GM23338 (cell line): ENCODE results near the gene OASL. TPM values are rescaled to one million over a fixed set of nuclear protein-coding genes. Genes with fewer than 3 reads are reported as not detected.

Experiments
- ATAC-seq: fragments of 200-7000 bp; cut with Tn5 transposase; 3 replicates; pipeline ENCODE4 v1.9.1; 2020
- DNase-seq: peaks from one replicate; pipeline ENCODE4 v3.0.0-alpha.2; 2015; ENCODE audit warnings: low spot score
- H2AFZ ChIP-seq: fragments of 200-600 bp; sonication (generic); 2 replicates; pipeline ENCODE4 v1.8.0; 2016; ENCODE audit warnings: antibody characterized with exemption, mild to moderate bottlenecking, moderate library complexity
- H3F3A ChIP-seq: fragments of 200-600 bp; sonication (generic); replicated peaks from 2 replicates; pipeline ENCODE4 v1.8.0; 2017; ENCODE audit warnings: antibody characterized with exemption, mixed run types, low read depth
- H3K27ac ChIP-seq: fragments of 200-600 bp; sonication (generic); 2 replicates; pipeline ENCODE4 v1.6.1; 2016; ENCODE audit warnings: low read depth
- H3K27me3 ChIP-seq: fragments of 200-600 bp; sonication (generic); 2 replicates; pipeline ENCODE4 v1.8.0; 2016; ENCODE audit warnings: mild to moderate bottlenecking, mixed run types, moderate library complexity; ENCODE audit not compliant: insufficient read depth
- H3K36me3 ChIP-seq: fragments of 200-600 bp; sonication (generic); 2 replicates; pipeline ENCODE4 v1.8.0; 2016; ENCODE audit warnings: mild to moderate bottlenecking; ENCODE audit not compliant: insufficient read depth
- H3K4me1 ChIP-seq: fragments of 200-600 bp; sonication (generic); 2 replicates; pipeline ENCODE4 v1.8.0; 2016; ENCODE audit warnings: mild to moderate bottlenecking, moderate library complexity; ENCODE audit not compliant: insufficient read depth
- H3K4me2 ChIP-seq: fragments of 200-600 bp; sonication (generic); 2 replicates; pipeline ENCODE4 v1.7.1; 2017; ENCODE audit warnings: mixed run types
- H3K4me3 ChIP-seq: fragments of 200-600 bp; sonication (generic); 2 replicates; pipeline ENCODE4 v1.6.1; 2016; ENCODE audit warnings: mixed run types
- H3K79me2 ChIP-seq: fragments of 200-600 bp; sonication (generic); replicated peaks from 2 replicates; pipeline ENCODE4 v1.8.0; 2017; ENCODE audit warnings: mild to moderate bottlenecking; ENCODE audit not compliant: insufficient read depth
- H3K9me2 ChIP-seq: fragments of 200-600 bp; sonication (generic); 2 replicates; pipeline ENCODE4 v1.8.0; 2017; ENCODE audit not compliant: insufficient read depth
- H4K20me1 ChIP-seq: fragments of 200-600 bp; sonication (generic); replicated peaks from 2 replicates; pipeline ENCODE4 v1.8.0; 2017; ENCODE audit warnings: mild to moderate bottlenecking; ENCODE audit not compliant: insufficient read depth
- H3K27ac Mint-ChIP-seq: 2 replicates; pipeline ENCODE4 v1.8.0; 2020; ENCODE audit warnings: inconsistent platforms, mild to moderate bottlenecking, moderate library complexity, mixed read lengths
- H3K27me3 Mint-ChIP-seq: 3 replicates; pipeline ENCODE4 v1.8.0; 2022; ENCODE audit warnings: low read depth, mild to moderate bottlenecking, moderate library complexity, mixed read lengths, inconsistent platforms; ENCODE audit not compliant: insufficient read depth, poor library complexity
- H3K36me3 Mint-ChIP-seq: 3 replicates; pipeline ENCODE4 v1.8.0; 2021; ENCODE audit warnings: low read depth, mild to moderate bottlenecking, inconsistent platforms, moderate library complexity, mixed read lengths
- H3K4me1 Mint-ChIP-seq: 3 replicates; pipeline ENCODE4 v1.8.0; 2020; ENCODE audit warnings: mild to moderate bottlenecking, inconsistent platforms, mixed read lengths
- H3K4me3 Mint-ChIP-seq: 3 replicates; pipeline ENCODE4 v1.8.0; 2021; ENCODE audit warnings: moderate library complexity, mild to moderate bottlenecking, inconsistent platforms, mixed read lengths
- H3K9me3 Mint-ChIP-seq: 3 replicates; pipeline ENCODE4 v1.8.0; 2020; ENCODE audit warnings: moderate library complexity, mild to moderate bottlenecking, inconsistent platforms, mixed read lengths
- CREB1 ChIP-seq: fragments of 250-450 bp; sonication (Bioruptor Pico); IDR thresholded peaks from 2 replicates; pipeline ENCODE4 v1.5.0; 2020; ENCODE audit warnings: low read depth, mild to moderate bottlenecking, moderate library complexity
- ETS1 ChIP-seq: IDR thresholded peaks from 2 replicates; pipeline ENCODE4 v1.6.1; 2016; ENCODE audit warnings: antibody characterized with exemption
- EZH2 ChIP-seq: fragments of 200-600 bp; sonication (generic); IDR thresholded peaks from one replicate; pipeline ENCODE4 v1.8.0; 2017; ENCODE audit warnings: antibody characterized with exemption, mild to moderate bottlenecking, low read depth; ENCODE audit not compliant: unreplicated experiment
- EZH2phosphoT487 ChIP-seq: fragments of 200-600 bp; sonication (generic); IDR thresholded peaks from one replicate; pipeline ENCODE4 v1.8.1; 2018; ENCODE audit warnings: antibody characterized with exemption; ENCODE audit not compliant: unreplicated experiment
- JUNB ChIP-seq: IDR thresholded peaks from one replicate; pipeline ENCODE4 v1.6.1; 2016; ENCODE audit warnings: antibody characterized with exemption; ENCODE audit not compliant: unreplicated experiment
- NANOG ChIP-seq: IDR thresholded peaks from 2 replicates; pipeline ENCODE4 v1.6.1; 2016; ENCODE audit warnings: antibody characterized with exemption, borderline replicate concordance
- POLR2AphosphoS5 ChIP-seq: IDR thresholded peaks from 2 replicates; pipeline ENCODE4 v1.6.1; 2016; ENCODE audit warnings: antibody characterized with exemption, low read depth
- REST ChIP-seq: IDR thresholded peaks from one replicate; pipeline ENCODE4 v1.6.1; 2018; ENCODE audit warnings: antibody characterized with exemption; ENCODE audit not compliant: unreplicated experiment
- STAT1 ChIP-seq: IDR thresholded peaks from one replicate; pipeline ENCODE4 v1.6.1; 2016; ENCODE audit warnings: antibody characterized with exemption; ENCODE audit not compliant: unreplicated experiment
- ZNF114 ChIP-seq: fragments of 250-450 bp; sonication (Bioruptor Pico); IDR thresholded peaks from 2 replicates; pipeline ENCODE4 v1.5.0; 2020; ENCODE audit warnings: mild to moderate bottlenecking, moderate library complexity
- ZNF331 ChIP-seq: fragments of 250-450 bp; sonication (Bioruptor Pico); IDR thresholded peaks from 2 replicates; pipeline ENCODE4 v1.5.0; 2020; ENCODE audit warnings: low read depth, mild to moderate bottlenecking, moderate library complexity
- polyA plus RNA-seq: library from polyadenylated mRNA; unstranded; fragments of >200 nt; fragmentation: Nextera tagmentation; extraction: Ambion mirVana; gene quantifications from 2 replicates; pipeline ENCODE4 v1.2.1, GENCODE V29; 2016
- total RNA-seq: library from RNA; depleted of rRNA; stranded (reverse); fragments of >200 nt; shearing (Covaris generic); gene quantifications from 2 replicates; pipeline ENCODE4 v1.2.3, GENCODE V29; 2014
- TF ChIP-seq, protein P1 (sequence below): fragments of 250-450 bp; sonication (Bioruptor Pico); IDR thresholded peaks from 2 replicates; pipeline ENCODE4 v1.5.0; 2020; ENCODE audit warnings: mild to moderate bottlenecking, moderate library complexity

The OASL gene
- total and polyA plus RNA-seq, 2 experiments from 2014 or later = not detected

GRCh38 chr12:120988658-120989057 is 50.4 kb downstream of the OASL start:
- TF ChIP-seq CREB1 (CRISPR knock-in tag) (no peak), REST (no peak), POLR2AphosphoS5 (no peak), JUNB (no peak), ZNF331 (no peak)
- H3K4me1 Mint-ChIP-seq = peaks cover 5% of the 10 kb centered on the region
- no peak for ATAC-seq
- H3K27ac Mint-ChIP-seq = no peak overlapping the region
- H3K36me3 ChIP-seq = no peaks in the 10 kb centered on the region
- no peaks in the 10 kb centered on the region for H4K20me1 ChIP-seq
- no peak overlapping the region for H3K27ac ChIP-seq
- no peak overlapping the region for H3K4me2 ChIP-seq
- no peak overlapping the region for H2AFZ ChIP-seq
- H3K27me3 Mint-ChIP-seq = peaks cover 2% of the 10 kb centered on the region
- no peaks in the 10 kb centered on the region for H3K36me3 Mint-ChIP-seq
- H3K4me1 ChIP-seq = no peaks in the 10 kb centered on the region
- no peaks in the 10 kb centered on the region for H3K79me2 ChIP-seq
- H3K4me3 Mint-ChIP-seq = no peak overlapping the region
- DNase-seq = no peak
- H3K4me3 ChIP-seq = no peak overlapping the region
- H3K9me3 Mint-ChIP-seq = 0 out of 3 replicates have a peak, but pooled peaks cover 4% of the 10 kb centered on the region
- H3K27me3 ChIP-seq = no peaks in the 10 kb centered on the region
- no peaks in the 10 kb centered on the region for H3F3A ChIP-seq
- no peaks in the 10 kb centered on the region for H3K9me2 ChIP-seq

DNA sequence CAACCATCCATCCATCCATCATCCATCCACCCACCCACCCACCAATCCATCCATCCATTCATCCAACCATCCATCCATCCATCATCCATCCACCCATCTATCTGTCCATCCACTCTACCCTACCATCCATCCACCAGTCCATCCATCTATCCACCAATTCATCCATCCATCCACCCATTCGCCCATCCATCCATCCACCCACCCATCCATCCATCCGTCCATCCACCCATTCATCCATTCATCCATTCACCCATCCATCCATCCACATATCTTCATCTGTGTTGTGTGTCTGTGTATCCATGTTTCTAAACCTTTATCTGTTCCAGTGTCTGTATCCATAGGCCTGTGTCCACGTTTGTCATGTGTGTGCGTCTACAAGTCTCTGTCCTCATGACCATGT is 50.8 kb downstream of the OASL start:
- H3K4me3 Mint-ChIP-seq = no peak overlapping the region
- Histone ChIP-seq H3K9me2 (no peaks in the 10 kb centered on the region), H3K4me3 (no peak overlapping the region), H3F3A (no peaks in the 10 kb centered on the region), H4K20me1 (no peaks in the 10 kb centered on the region), H3K36me3 (no peaks in the 10 kb centered on the region), H2AFZ (no peak overlapping the region), H3K4me2 (no peak overlapping the region), H3K79me2 (no peaks in the 10 kb centered on the region), H3K4me1 (no peaks in the 10 kb centered on the region), H3K27ac (no peak overlapping the region), H3K27me3 (no peaks in the 10 kb centered on the region)
- H3K27me3 Mint-ChIP-seq = peaks cover 2% of the 10 kb centered on the region
- no peak for ATAC-seq
- no peaks in the 10 kb centered on the region for H3K36me3 Mint-ChIP-seq
- DNase-seq = no peak
- 0 out of 3 replicates have a peak, but pooled peaks cover 4% of the 10 kb centered on the region for H3K9me3 Mint-ChIP-seq
- H3K27ac Mint-ChIP-seq = no peak overlapping the region
- H3K4me1 Mint-ChIP-seq = peaks cover 5% of the 10 kb centered on the region
- TF ChIP-seq ETS1 = no peak
- TF ChIP-seq ZNF331 = no peak
- no peak for TF ChIP-seq JUNB
- TF ChIP-seq POLR2AphosphoS5 = no peak
- TF ChIP-seq ZNF114 (CRISPR knock-in tag) = no peak
- TF ChIP-seq CREB1 (CRISPR knock-in tag) = no peak
- TF ChIP-seq STAT1 = no peak
- TF ChIP-seq EZH2phosphoT487 = no peak
- no peak for TF ChIP-seq NANOG
- TF ChIP-seq, protein P1, sequence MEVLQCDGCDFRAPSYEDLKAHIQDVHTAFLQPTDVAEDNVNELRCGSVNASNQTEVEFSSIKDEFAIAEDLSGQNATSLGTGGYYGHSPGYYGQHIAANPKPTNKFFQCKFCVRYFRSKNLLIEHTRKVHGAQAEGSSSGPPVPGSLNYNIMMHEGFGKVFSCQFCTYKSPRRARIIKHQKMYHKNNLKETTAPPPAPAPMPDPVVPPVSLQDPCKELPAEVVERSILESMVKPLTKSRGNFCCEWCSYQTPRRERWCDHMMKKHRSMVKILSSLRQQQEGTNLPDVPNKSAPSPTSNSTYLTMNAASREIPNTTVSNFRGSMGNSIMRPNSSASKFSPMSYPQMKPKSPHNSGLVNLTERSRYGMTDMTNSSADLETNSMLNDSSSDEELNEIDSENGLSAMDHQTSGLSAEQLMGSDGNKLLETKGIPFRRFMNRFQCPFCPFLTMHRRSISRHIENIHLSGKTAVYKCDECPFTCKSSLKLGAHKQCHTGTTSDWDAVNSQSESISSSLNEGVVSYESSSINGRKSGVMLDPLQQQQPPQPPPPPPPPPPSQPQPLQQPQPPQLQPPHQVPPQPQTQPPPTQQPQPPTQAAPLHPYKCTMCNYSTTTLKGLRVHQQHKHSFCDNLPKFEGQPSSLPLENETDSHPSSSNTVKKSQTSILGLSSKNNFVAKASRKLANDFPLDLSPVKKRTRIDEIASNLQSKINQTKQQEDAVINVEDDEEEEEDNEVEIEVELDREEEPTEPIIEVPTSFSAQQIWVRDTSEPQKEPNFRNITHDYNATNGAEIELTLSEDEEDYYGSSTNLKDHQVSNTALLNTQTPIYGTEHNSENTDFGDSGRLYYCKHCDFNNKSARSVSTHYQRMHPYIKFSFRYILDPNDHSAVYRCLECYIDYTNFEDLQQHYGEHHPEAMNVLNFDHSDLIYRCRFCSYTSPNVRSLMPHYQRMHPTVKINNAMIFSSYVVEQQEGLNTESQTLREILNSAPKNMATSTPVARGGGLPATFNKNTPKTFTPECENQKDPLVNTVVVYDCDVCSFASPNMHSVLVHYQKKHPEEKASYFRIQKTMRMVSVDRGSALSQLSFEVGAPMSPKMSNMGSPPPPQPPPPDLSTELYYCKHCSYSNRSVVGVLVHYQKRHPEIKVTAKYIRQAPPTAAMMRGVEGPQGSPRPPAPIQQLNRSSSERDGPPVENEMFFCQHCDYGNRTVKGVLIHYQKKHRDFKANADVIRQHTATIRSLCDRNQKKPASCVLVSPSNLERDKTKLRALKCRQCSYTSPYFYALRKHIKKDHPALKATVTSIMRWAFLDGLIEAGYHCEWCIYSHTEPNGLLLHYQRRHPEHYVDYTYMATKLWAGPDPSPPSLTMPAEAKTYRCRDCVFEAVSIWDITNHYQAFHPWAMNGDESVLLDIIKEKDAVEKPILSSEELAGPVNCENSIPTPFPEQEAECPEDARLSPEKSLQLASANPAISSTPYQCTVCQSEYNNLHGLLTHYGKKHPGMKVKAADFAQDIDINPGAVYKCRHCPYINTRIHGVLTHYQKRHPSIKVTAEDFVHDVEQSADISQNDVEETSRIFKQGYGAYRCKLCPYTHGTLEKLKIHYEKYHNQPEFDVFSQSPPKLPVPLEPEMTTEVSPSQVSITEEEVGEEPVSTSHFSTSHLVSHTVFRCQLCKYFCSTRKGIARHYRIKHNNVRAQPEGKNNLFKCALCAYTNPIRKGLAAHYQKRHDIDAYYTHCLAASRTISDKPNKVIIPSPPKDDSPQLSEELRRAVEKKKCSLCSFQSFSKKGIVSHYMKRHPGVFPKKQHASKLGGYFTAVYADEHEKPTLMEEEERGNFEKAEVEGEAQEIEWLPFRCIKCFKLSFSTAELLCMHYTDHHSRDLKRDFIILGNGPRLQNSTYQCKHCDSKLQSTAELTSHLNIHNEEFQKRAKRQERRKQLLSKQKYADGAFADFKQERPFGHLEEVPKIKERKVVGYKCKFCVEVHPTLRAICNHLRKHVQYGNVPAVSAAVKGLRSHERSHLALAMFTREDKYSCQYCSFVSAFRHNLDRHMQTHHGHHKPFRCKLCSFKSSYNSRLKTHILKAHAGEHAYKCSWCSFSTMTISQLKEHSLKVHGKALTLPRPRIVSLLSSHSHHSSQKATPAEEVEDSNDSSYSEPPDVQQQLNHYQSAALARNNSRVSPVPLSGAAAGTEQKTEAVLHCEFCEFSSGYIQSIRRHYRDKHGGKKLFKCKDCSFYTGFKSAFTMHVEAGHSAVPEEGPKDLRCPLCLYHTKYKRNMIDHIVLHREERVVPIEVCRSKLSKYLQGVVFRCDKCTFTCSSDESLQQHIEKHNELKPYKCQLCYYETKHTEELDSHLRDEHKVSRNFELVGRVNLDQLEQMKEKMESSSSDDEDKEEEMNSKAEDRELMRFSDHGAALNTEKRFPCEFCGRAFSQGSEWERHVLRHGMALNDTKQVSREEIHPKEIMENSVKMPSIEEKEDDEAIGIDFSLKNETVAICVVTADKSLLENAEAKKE (CRISPR knock-in tag) = no peak
- no peak for TF ChIP-seq EZH2
